Measurements from ENCODE around the gene OR12D2. TPM values are rescaled to one million over a fixed set of nuclear protein-coding genes. Genes with fewer than 3 reads are reported as not detected.

The OR12D2 gene
- total RNA-seq = not detected in 2 replicates

GRCh38 chr6:29395331-29395730 is at the start of gene OR12D2:
TSS of gene OR12D2 (plus strand) at chr6:29395631. CDS start at chr6:29396700, 1,069 bp downstream.

GRCh38 chr6:29368765-29369164 is 26.7 kb upstream of the OR12D2 start, which contains the start of gene OR5V1:
TSS of gene OR5V1 (minus strand) at chr6:29368865. CDS start at chr6:29356195, 12,670 bp downstream.

GRCh38 chr6:29375191-29375590 is 20.2 kb upstream of the OR12D2 start, which contains the start of gene OR12D3:
TSS of gene OR12D3 (minus strand) at chr6:29375291. CDS start at chr6:29375287, 4 bp downstream.

GRCh38 chr6:29414588-29414987 is 19.2 kb downstream of the OR12D2 start, which contains the start of gene OR12D1:
TSS of gene OR12D1 (plus strand) at chr6:29414928.

GRCh38 chr6:29439006-29439405 is 43.6 kb downstream of the OR12D2 start, which contains the start of gene OR10C1:
TSS of gene OR10C1 (plus strand) at chr6:29439306. CDS start at chr6:29440016, 710 bp downstream.

Other genes with a start within 250 kb of the OR12D2 start
- gene OR2J2, start 224.7 kb upstream of the OR12D2 start, total RNA-seq = not detected in 2 replicates
- not detected in 2 replicates for gene OR14J1, start 93.9 kb upstream of the OR12D2 start, total RNA-seq
- not detected in 2 replicates for gene OR5V1, start 26.8 kb upstream of the OR12D2 start, total RNA-seq
- not detected in 2 replicates for gene OR12D3, start 20.3 kb upstream of the OR12D2 start, total RNA-seq
- gene OR12D1, start 19.3 kb downstream of the OR12D2 start, total RNA-seq = not detected in 2 replicates
- gene OR10C1, start 43.7 kb downstream of the OR12D2 start, total RNA-seq = not detected in 2 replicates
- gene OR11A1, start 61.4 kb downstream of the OR12D2 start, total RNA-seq = not detected in 2 replicates
- not detected in 2 replicates for gene OR2H1, start 61.5 kb downstream of the OR12D2 start, total RNA-seq
- gene MAS1L, start 92.3 kb downstream of the OR12D2 start, total RNA-seq = not detected in 2 replicates
- gene UBD, start 164.1 kb downstream of the OR12D2 start, total RNA-seq = 0.13 TPM in 1 of 2 replicates, not detected in the other
- not detected in 2 replicates for gene OR2H2, start 189.5 kb downstream of the OR12D2 start, total RNA-seq
- 4.0 and 12.3 TPM in 2 replicates for gene GABBR1, start 237.6 kb downstream of the OR12D2 start, total RNA-seq